Neural progenitor cell (in vitro differentiated cells): Measurements from ENCODE around the gene DPF3. TPM values are rescaled to one million over a fixed set of nuclear protein-coding genes. Genes with fewer than 3 reads are reported as not detected.

Experiments
- DNase-seq: peaks from one replicate; pipeline ENCODE4 v3.0.0-alpha.2; 2016; ENCODE audit warnings: low spot score
- H2AFZ ChIP-seq: fragments of 200-600 bp; sonication (generic); replicated peaks from 2 replicates; pipeline ENCODE4 v1.6.1; 2016; ENCODE audit warnings: antibody characterized with exemption
- H3F3A ChIP-seq: fragments of 200-600 bp; sonication (generic); 2 replicates; pipeline ENCODE4 v1.6.1; 2016; ENCODE audit warnings: antibody characterized with exemption, low read depth
- H3K27ac ChIP-seq: fragments of 200-600 bp; sonication (generic); 2 replicates; pipeline ENCODE4 v1.5.1; 2016; ENCODE audit warnings: mild to moderate bottlenecking
- H3K27me3 ChIP-seq: fragments of 200-600 bp; sonication (generic); 2 replicates; pipeline ENCODE4 v1.6.1; 2016; ENCODE audit warnings: mild to moderate bottlenecking, moderate library complexity
- H3K36me3 ChIP-seq: fragments of 200-600 bp; sonication (generic); 2 replicates; pipeline ENCODE4 v1.5.1; 2016
- H3K4me1 ChIP-seq: fragments of 200-600 bp; sonication (generic); 2 replicates; pipeline ENCODE4 v1.6.1; 2016; ENCODE audit warnings: mixed run types
- H3K4me2 ChIP-seq: fragments of 200-600 bp; sonication (generic); 2 replicates; pipeline ENCODE4 v1.6.1; 2016
- H3K4me3 ChIP-seq: fragments of 200-600 bp; sonication (generic); 2 replicates; pipeline ENCODE4 v1.5.1; 2016
- H3K79me2 ChIP-seq: fragments of 200-600 bp; sonication (generic); 2 replicates; pipeline ENCODE4 v1.6.1; 2016; ENCODE audit warnings: low read depth
- H3K9ac ChIP-seq: fragments of 200-600 bp; sonication (generic); 2 replicates; pipeline ENCODE4 v1.6.1; 2016
- H3K9me3 ChIP-seq: fragments of 200-600 bp; sonication (generic); 2 replicates; pipeline ENCODE4 v1.5.1; 2016; ENCODE audit warnings: low read depth
- H4K20me1 ChIP-seq: fragments of 200-600 bp; sonication (generic); 2 replicates; pipeline ENCODE4 v1.6.1; 2016; ENCODE audit warnings: low read depth
- H3K27ac Mint-ChIP-seq: 3 replicates; pipeline ENCODE4 v1.8.0; 2021; ENCODE audit warnings: mixed read lengths
- H3K27me3 Mint-ChIP-seq: 2 replicates; pipeline ENCODE4 v1.8.0; 2022; ENCODE audit warnings: low read depth, mild to moderate bottlenecking, inconsistent platforms, moderate library complexity, mixed read lengths; ENCODE audit not compliant: insufficient read depth
- H3K36me3 Mint-ChIP-seq: 3 replicates; pipeline ENCODE4 v1.8.0; 2021; ENCODE audit warnings: mixed read lengths
- H3K4me1 Mint-ChIP-seq: 3 replicates; pipeline ENCODE4 v1.8.0; 2021; ENCODE audit warnings: mixed read lengths
- H3K4me3 Mint-ChIP-seq: 3 replicates; pipeline ENCODE4 v1.8.0; 2021; ENCODE audit warnings: mild to moderate bottlenecking, moderate library complexity, mixed read lengths
- H3K9me3 Mint-ChIP-seq: 3 replicates; pipeline ENCODE4 v1.8.0; 2020; ENCODE audit warnings: mixed read lengths
- EZH2 ChIP-seq: fragments of 200-600 bp; sonication (generic); IDR thresholded peaks from 2 replicates; pipeline ENCODE4 v1.6.1; 2017; ENCODE audit warnings: antibody characterized with exemption, mild to moderate bottlenecking, moderate library complexity
- EZH2phosphoT487 ChIP-seq: fragments of 200-600 bp; sonication (generic); IDR thresholded peaks from 2 replicates; pipeline ENCODE4 v1.6.1; 2017; ENCODE audit warnings: antibody characterized with exemption
- total RNA-seq: library from RNA; depleted of rRNA; stranded (reverse); fragments of >200 nt; gene quantifications from 2 replicates; pipeline ENCODE4 v1.2.3, GENCODE V29; 2015; ENCODE audit warnings: low replicate concordance
- TF ChIP-seq, protein P1 (sequence below): fragments of 200-600 bp; sonication (generic); IDR thresholded peaks from 2 replicates; pipeline ENCODE4 v1.5.1; 2017; ENCODE audit warnings: antibody characterized with exemption, mild to moderate bottlenecking

Gene DPF3
- total RNA-seq, 1 donor from 2014 or later = not detected

DNA sequence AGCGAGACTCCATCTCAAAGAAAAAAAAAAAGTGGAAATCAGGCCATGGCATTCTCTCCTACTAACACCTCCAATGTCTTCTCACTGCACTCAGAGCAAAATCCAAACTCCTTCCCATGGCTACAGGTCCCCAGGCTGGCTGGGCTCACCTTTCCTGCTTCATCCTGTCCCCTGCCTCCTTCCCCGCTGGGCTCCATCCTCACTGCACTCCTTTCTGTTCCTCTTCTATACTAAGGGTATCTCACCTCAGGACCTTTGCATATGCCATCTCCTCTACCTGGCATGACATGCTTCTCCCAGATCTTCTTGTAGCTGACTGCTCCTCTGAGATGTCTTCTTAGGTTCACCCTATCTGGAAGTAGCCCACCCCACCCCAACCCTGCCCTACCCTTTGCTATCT, 111.1 kb downstream of the DPF3 start:
- no peak for DNase-seq
- H3K79me2 ChIP-seq = no peaks in the 10 kb centered on the region
- no peaks in the 10 kb centered on the region for H3K9me3 Mint-ChIP-seq
- H3K9me3 ChIP-seq = no peaks in the 10 kb centered on the region
- no peaks in the 10 kb centered on the region for H3K4me1 Mint-ChIP-seq
- H3K4me1 ChIP-seq = no peaks in the 10 kb centered on the region
- H3K27ac Mint-ChIP-seq = no peak overlapping the region
- H3F3A ChIP-seq = no peaks in the 10 kb centered on the region
- TF ChIP-seq EZH2phosphoT487 = no peak
- H3K36me3 Mint-ChIP-seq = no peaks in the 10 kb centered on the region
- H3K27me3 Mint-ChIP-seq = no peaks in the 10 kb centered on the region
- H3K36me3 ChIP-seq = no peaks in the 10 kb centered on the region
- H2AFZ ChIP-seq = no peak overlapping the region
- no peak overlapping the region for H3K27ac ChIP-seq
- no peak overlapping the region for H3K4me2 ChIP-seq
- H3K27me3 ChIP-seq = no peaks in the 10 kb centered on the region
- no peak overlapping the region for H3K4me3 ChIP-seq
- no peak overlapping the region for H3K4me3 Mint-ChIP-seq
- no peaks in the 10 kb centered on the region for H4K20me1 ChIP-seq
- no peak overlapping the region for H3K9ac ChIP-seq

DNA sequence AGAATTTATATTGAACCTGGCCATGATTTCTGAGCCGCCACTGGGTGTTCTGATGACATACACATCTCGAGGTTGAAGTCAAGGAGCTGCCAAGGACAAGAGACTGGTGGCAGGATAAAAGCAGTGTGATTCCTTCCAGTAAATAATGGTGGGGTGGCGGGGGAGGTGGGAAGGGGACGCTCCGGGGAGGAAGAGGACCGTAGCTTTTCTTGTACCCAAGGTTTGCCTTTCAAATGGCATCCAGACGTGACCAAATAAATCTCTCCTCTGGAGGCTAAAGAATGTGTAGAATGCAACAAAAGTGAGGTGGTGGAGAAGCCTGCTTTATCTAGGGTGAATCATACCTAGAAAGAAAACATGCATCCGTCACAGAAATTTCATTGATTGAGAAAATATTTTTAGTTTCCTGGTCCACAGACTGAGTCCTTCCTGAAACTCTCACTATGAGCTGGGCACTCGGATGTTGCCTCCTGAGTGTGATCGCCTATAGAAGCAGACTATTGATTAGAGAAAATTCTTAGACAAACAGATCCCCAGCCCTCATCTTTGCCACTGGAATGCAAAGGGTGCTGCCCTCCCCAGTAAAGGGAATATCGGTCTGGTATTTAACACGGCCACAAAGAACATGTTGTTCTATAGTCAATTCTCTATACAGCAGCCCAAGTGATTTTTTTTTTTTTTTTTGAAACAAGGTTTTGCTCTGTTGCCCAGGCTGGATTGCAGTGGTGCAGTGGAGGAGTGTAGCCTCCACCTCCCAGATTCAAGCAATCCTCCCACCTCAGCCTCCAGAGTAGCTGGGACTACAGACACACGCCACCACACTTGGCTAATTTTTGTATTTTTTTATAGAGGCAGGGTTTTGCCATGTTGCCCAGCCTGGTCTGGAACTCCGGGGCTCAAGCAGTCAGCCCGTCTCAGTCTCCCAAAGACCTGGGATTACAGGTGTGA, 112.1 kb downstream of the DPF3 start:
- TF ChIP-seq EZH2 (no peak), EZH2phosphoT487 (no peak)
- TF ChIP-seq, protein P1, sequence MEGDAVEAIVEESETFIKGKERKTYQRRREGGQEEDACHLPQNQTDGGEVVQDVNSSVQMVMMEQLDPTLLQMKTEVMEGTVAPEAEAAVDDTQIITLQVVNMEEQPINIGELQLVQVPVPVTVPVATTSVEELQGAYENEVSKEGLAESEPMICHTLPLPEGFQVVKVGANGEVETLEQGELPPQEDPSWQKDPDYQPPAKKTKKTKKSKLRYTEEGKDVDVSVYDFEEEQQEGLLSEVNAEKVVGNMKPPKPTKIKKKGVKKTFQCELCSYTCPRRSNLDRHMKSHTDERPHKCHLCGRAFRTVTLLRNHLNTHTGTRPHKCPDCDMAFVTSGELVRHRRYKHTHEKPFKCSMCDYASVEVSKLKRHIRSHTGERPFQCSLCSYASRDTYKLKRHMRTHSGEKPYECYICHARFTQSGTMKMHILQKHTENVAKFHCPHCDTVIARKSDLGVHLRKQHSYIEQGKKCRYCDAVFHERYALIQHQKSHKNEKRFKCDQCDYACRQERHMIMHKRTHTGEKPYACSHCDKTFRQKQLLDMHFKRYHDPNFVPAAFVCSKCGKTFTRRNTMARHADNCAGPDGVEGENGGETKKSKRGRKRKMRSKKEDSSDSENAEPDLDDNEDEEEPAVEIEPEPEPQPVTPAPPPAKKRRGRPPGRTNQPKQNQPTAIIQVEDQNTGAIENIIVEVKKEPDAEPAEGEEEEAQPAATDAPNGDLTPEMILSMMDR = no peak
- H3K36me3 Mint-ChIP-seq = no peaks in the 10 kb centered on the region
- no peaks in the 10 kb centered on the region for H3K79me2 ChIP-seq
- H3F3A ChIP-seq = no peaks in the 10 kb centered on the region
- H3K9me3 ChIP-seq = no peaks in the 10 kb centered on the region
- H3K9ac ChIP-seq = no peak overlapping the region
- no peak overlapping the region for H3K4me3 ChIP-seq
- peaks cover 3% of the 10 kb centered on the region for H3K4me1 Mint-ChIP-seq
- H3K27me3 ChIP-seq = no peaks in the 10 kb centered on the region
- no peak overlapping the region for H3K4me3 Mint-ChIP-seq
- H3K4me1 ChIP-seq = no peaks in the 10 kb centered on the region
- no peak overlapping the region for H3K27ac ChIP-seq
- H3K4me2 ChIP-seq = no peak overlapping the region
- DNase-seq = no peak
- H3K27me3 Mint-ChIP-seq = no peaks in the 10 kb centered on the region
- no peak overlapping the region for H3K27ac Mint-ChIP-seq
- no peaks in the 10 kb centered on the region for H3K9me3 Mint-ChIP-seq
- no peaks in the 10 kb centered on the region for H4K20me1 ChIP-seq
- no peak overlapping the region for H2AFZ ChIP-seq
- no peaks in the 10 kb centered on the region for H3K36me3 ChIP-seq

DNA sequence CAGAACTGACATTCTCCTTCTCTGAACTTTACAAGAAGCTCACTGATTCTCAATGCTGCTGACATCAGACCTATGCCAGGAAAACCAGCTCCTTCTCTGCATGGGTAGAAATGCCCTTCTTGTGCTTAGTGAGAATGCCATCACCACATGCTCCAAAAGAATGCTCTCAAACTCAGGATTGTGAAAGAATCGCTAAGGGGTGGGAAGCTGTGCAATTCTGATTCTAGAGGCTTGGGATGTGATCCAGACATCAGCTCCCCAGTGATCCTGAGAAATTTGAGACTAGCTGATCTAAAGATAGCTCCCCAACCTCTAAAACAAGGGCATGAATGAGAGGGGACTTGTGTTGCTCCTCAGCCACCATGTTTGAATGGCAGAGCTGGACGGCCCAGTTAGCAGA, 113.2 kb downstream of the DPF3 start:
- Histone ChIP-seq H3K4me2 (no peak overlapping the region), H2AFZ (no peak overlapping the region), H3K9ac (no peak overlapping the region), H4K20me1 (no peaks in the 10 kb centered on the region), H3K79me2 (no peaks in the 10 kb centered on the region), H3K4me1 (no peaks in the 10 kb centered on the region), H3K4me3 (no peak overlapping the region), H3K27ac (no peak overlapping the region), H3K36me3 (no peaks in the 10 kb centered on the region), H3K27me3 (no peaks in the 10 kb centered on the region), H3K9me3 (no peaks in the 10 kb centered on the region), H3F3A (no peaks in the 10 kb centered on the region)
- no peak overlapping the region for H3K27ac Mint-ChIP-seq
- H3K4me1 Mint-ChIP-seq = peaks cover 3% of the 10 kb centered on the region
- DNase-seq = no peak
- no peaks in the 10 kb centered on the region for H3K36me3 Mint-ChIP-seq
- no peak overlapping the region for H3K4me3 Mint-ChIP-seq
- no peak for TF ChIP-seq EZH2
- TF ChIP-seq, protein P1 = no peak
- TF ChIP-seq EZH2phosphoT487 = no peak
- H3K27me3 Mint-ChIP-seq = no peaks in the 10 kb centered on the region
- H3K9me3 Mint-ChIP-seq = no peaks in the 10 kb centered on the region

DNA sequence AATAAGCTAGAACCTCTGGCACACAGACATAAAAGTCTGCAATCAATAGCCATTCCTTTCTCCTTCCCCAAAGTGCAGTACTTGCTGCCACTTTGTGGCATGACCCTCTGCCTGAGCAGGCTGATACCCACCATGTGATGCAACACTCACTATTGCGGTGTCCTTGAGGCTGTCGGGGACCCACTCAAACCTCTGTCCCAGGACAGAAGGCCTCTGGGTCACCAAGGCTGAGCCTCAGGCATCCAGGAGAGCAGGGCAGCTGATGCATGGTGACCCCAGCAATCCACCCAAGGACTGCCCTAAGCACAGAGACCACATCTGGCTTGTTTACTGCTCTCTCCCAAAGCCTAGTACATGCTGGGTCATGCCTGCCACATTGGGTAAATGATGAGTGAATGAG, 114.2 kb downstream of the DPF3 start:
- DNase-seq = no peak
- H3K9me3 ChIP-seq = no peaks in the 10 kb centered on the region
- H3K9ac ChIP-seq = no peak overlapping the region
- no peak overlapping the region for H3K27ac ChIP-seq
- no peaks in the 10 kb centered on the region for H3K9me3 Mint-ChIP-seq
- no peak overlapping the region for H2AFZ ChIP-seq
- H4K20me1 ChIP-seq = no peaks in the 10 kb centered on the region
- no peaks in the 10 kb centered on the region for H3K36me3 ChIP-seq
- no peak overlapping the region for H3K4me3 ChIP-seq
- no peak overlapping the region for H3K27ac Mint-ChIP-seq
- TF ChIP-seq, protein P1 = no peak
- TF ChIP-seq EZH2 = no peak
- H3F3A ChIP-seq = no peaks in the 10 kb centered on the region
- no peaks in the 10 kb centered on the region for H3K79me2 ChIP-seq
- no peaks in the 10 kb centered on the region for H3K27me3 Mint-ChIP-seq
- no peak overlapping the region for H3K4me2 ChIP-seq
- no peaks in the 10 kb centered on the region for H3K36me3 Mint-ChIP-seq
- H3K4me1 Mint-ChIP-seq = peaks cover 3% of the 10 kb centered on the region
- H3K4me1 ChIP-seq = no peaks in the 10 kb centered on the region
- no peak overlapping the region for H3K4me3 Mint-ChIP-seq
- H3K27me3 ChIP-seq = no peaks in the 10 kb centered on the region
